Progenitor cell of endocrine pancreas (in vitro differentiated cells): Measurements from ENCODE around the gene SHISA2. TPM values are rescaled to one million over a fixed set of nuclear protein-coding genes. Genes with fewer than 3 reads are reported as not detected.

ENCODE experiments used
- DNase-seq: peaks from one replicate; pipeline ENCODE4 v3.0.0; 2021; ENCODE audit warnings: low spot score; ENCODE audit not compliant: unreplicated experiment
- H3K27ac Mint-ChIP-seq: 2 replicates; pipeline ENCODE4 v1.8.0; 2021; ENCODE audit warnings: mild to moderate bottlenecking, moderate library complexity, mixed read lengths
- H3K27me3 Mint-ChIP-seq: 2 replicates; pipeline ENCODE4 v1.8.0; 2021; ENCODE audit warnings: mixed read lengths
- H3K36me3 Mint-ChIP-seq: 2 replicates; pipeline ENCODE4 v1.8.0; 2022; ENCODE audit warnings: mixed read lengths; ENCODE audit not compliant: insufficient read depth
- H3K4me1 Mint-ChIP-seq: 2 replicates; pipeline ENCODE4 v1.8.0; 2021; ENCODE audit warnings: low read depth, mixed read lengths
- H3K4me3 Mint-ChIP-seq: 2 replicates; pipeline ENCODE4 v1.8.0; 2021; ENCODE audit warnings: low read depth, mild to moderate bottlenecking, moderate library complexity, mixed read lengths
- H3K9me3 Mint-ChIP-seq: 2 replicates; pipeline ENCODE4 v1.8.0; 2021; ENCODE audit warnings: low read depth, mixed read lengths
- total RNA-seq: library from RNA; stranded (reverse); gene quantifications from 2 replicates; pipeline ENCODE4 v1.2.1, GENCODE V29; 2021
- TF ChIP-seq, protein P1 (sequence below): fragments of 200-600 bp; sonication (generic); IDR thresholded peaks from one replicate; pipeline ENCODE4 v1.5.0; 2021; ENCODE audit warnings: antibody characterized with exemption, mild to moderate bottlenecking; ENCODE audit not compliant: unreplicated experiment

SHISA2 gene
- total RNA-seq, 1 donor from 2014 or later, result 15.2 TPM

DNA sequence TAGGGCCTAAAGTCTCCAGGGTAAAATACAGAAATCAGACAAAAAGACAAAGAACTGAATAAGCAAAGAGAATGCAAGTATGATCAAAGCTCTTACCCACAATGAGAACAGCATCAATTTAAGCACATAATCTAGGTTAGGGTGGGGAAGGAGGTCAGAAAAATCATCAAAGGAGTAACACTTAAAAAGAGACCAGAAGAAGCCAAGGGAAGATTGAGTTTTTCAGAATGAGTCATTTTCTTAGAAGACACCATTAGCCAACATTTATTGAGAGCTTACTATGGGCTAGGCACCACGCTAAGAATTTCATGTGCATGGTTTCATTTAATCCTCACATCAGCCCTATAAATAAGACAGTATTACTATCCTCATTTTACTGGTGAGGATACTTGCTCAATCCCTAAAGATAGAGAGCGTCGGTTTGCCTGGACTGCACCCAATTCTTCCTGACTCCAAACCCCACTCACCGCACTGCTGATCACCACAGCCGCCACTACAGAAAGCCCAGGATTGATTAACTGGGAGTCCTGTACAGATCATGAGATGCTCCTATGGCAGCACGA lies 1.7 kb upstream of the SHISA2 start:
- no peak overlapping the region for H3K27ac Mint-ChIP-seq
- TF ChIP-seq, protein P1, sequence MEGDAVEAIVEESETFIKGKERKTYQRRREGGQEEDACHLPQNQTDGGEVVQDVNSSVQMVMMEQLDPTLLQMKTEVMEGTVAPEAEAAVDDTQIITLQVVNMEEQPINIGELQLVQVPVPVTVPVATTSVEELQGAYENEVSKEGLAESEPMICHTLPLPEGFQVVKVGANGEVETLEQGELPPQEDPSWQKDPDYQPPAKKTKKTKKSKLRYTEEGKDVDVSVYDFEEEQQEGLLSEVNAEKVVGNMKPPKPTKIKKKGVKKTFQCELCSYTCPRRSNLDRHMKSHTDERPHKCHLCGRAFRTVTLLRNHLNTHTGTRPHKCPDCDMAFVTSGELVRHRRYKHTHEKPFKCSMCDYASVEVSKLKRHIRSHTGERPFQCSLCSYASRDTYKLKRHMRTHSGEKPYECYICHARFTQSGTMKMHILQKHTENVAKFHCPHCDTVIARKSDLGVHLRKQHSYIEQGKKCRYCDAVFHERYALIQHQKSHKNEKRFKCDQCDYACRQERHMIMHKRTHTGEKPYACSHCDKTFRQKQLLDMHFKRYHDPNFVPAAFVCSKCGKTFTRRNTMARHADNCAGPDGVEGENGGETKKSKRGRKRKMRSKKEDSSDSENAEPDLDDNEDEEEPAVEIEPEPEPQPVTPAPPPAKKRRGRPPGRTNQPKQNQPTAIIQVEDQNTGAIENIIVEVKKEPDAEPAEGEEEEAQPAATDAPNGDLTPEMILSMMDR, result no peak
- peaks cover 5% of the 10 kb centered on the region for H3K4me1 Mint-ChIP-seq
- no peak for DNase-seq
- no peak overlapping the region for H3K4me3 Mint-ChIP-seq
- H3K36me3 Mint-ChIP-seq, result no peaks in the 10 kb centered on the region
- H3K27me3 Mint-ChIP-seq, result peaks cover 33% of the 10 kb centered on the region
- no peaks in the 10 kb centered on the region for H3K9me3 Mint-ChIP-seq

DNA sequence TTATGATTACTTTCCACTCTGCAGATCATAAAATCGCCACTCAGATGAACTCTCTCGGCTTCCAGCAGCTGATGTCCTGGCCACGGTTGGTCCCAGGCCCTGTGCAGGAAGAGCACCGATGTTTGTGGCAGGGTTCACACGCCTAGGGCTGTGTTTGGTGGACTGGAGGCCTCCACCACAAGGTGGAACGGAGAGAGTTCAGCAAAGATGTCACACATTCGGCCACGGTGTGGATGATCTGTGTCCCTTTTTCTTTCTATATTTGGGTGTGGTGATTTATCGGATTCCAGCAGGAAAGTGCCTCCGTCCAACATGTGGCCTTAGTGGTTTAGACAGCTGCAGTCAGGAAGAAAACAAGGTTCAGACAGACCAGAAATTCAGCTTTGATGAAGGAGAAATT lies 521 bp upstream of the SHISA2 start:
- Mint-ChIP-seq H3K9me3 (no peaks in the 10 kb centered on the region), H3K27ac (peak overlapping the region; percentile 1), H3K36me3 (peaks cover 1% of the 10 kb centered on the region), H3K4me1 (peaks cover 5% of the 10 kb centered on the region), H3K27me3 (peaks cover 32% of the 10 kb centered on the region), H3K4me3 (peak overlapping the region; percentile 61)
- TF ChIP-seq, protein P1, result no peak
- DNase-seq, result no peak

DNA sequence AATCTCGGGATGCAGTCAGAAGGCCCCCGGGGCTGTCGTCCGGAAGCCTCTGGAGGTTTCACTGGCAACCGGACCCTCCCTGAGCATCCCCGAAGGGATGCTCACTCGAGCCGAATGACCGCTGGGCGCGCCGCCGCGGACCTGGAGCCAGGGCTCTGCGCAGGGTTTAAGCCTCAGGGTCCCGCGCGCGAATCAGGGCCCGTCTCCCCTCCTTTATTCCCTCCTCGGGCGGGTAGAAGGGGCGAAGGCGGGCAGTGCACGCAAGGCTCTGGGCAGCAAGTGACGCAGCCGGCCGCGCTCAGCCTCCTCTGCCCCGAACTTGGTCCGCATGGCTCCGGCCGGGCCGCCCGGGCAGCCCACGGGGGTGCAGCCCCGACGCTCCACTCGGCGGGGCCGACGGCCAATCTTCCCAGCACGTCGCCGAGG lies 572 bp downstream of the SHISA2 start:
- TF ChIP-seq, protein P1, result no peak
- H3K9me3 Mint-ChIP-seq, result no peaks in the 10 kb centered on the region
- H3K4me1 Mint-ChIP-seq, result peaks cover 5% of the 10 kb centered on the region
- DNase-seq, result peak; percentile 12
- H3K27me3 Mint-ChIP-seq, result peaks cover 23% of the 10 kb centered on the region
- H3K27ac Mint-ChIP-seq, result no peak overlapping the region
- peaks cover 2% of the 10 kb centered on the region for H3K36me3 Mint-ChIP-seq
- peak overlapping the region; percentile 63 for H3K4me3 Mint-ChIP-seq

DNA sequence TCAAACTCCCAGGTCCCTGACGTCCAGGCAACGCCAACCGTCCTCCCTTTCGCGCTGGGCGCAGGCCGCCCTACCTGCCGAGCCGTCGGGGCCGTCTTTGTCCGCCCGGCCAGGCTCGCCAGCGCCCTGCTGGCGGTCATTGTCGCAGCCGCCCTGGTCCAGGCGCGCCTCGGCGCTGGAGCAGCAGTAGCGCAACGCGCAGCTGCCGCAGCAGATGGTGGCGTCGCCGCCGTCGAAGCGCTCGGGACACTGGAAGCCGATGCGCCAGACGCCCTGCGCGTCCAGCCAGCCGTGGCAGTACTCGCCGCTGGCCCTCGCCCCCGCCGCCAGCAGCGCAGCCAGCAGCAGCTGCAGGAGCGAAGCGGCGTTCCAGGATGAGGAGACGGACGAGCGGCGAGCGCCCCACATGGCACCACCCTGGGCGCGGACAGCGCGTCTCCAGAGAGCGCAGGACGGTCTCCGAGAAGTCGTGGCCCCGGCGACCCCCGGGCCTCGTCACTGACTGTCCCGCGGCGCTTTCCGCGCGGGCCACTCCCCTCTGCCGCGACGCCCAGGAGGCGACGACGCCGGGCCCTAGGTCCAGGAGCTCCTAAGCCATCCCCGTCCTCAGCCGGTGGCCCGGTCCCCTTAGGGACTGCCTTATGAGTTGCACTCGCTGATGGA lies 1.1 kb downstream of the SHISA2 start:
- no peaks in the 10 kb centered on the region for H3K9me3 Mint-ChIP-seq
- H3K4me3 Mint-ChIP-seq, result peak overlapping the region; percentile 73
- peaks cover 20% of the 10 kb centered on the region for H3K27me3 Mint-ChIP-seq
- DNase-seq, result peak; percentile 52
- peaks cover 2% of the 10 kb centered on the region for H3K36me3 Mint-ChIP-seq
- TF ChIP-seq, protein P1, result peak; percentile 18
- peaks cover 5% of the 10 kb centered on the region for H3K4me1 Mint-ChIP-seq
- peak overlapping the region; percentile 69 for H3K27ac Mint-ChIP-seq

DNA sequence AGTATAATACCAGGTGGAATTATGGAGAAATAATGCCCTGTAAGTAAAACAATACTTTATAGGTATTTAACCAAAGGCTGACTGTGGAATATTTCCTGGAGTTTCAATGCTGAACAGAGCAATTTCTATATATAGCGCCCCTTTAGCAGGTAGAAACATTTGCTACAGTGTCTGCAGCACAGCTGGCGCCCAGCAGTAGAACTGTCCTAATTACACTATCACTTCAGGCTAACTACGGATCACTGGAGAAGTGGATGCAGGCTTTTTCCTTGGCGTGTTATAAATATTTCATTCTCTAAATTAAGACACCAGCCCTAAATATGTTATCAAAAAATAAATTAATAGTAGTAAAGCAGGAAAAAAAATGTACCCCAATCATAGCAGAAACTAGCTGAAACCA lies 3.1 kb downstream of the SHISA2 start:
- H3K27ac Mint-ChIP-seq, result no peak overlapping the region
- TF ChIP-seq, protein P1, result no peak
- H3K27me3 Mint-ChIP-seq, result peaks cover 19% of the 10 kb centered on the region

More for the DNA sequence above, 3.1 kb downstream of the SHISA2 start:
- Mint-ChIP-seq H3K9me3 (no peaks in the 10 kb centered on the region), H3K4me1 (peaks cover 5% of the 10 kb centered on the region), H3K36me3 (peaks cover 4% of the 10 kb centered on the region), H3K4me3 (peak overlapping the region; percentile 73)
- no peak for DNase-seq
